Activated CD8-positive, alpha-beta memory T cell treated with anti-CD3 and anti-CD28 coated beads for 36 hours (primary cell): ENCODE data around the gene OXNAD1. TPM values are rescaled to one million over a fixed set of nuclear protein-coding genes. Genes with fewer than 3 reads are reported as not detected.

ENCODE experiments used
- CTCF ChIA-PET: fragments of 350-600 bp; sonication (Branson Sonifier 250); formaldehyde crosslinking; loops from one replicate; lab custom pipeline; 2021; ENCODE audit warnings: antibody characterized with exemption; lab: Charles Lee
- POLR2A ChIA-PET: fragments of 350-600 bp; sonication (Branson Sonifier 250); formaldehyde crosslinking; loops from one replicate; lab custom pipeline; 2021; ENCODE audit warnings: antibody characterized with exemption; lab: Charles Lee
- total RNA-seq, 2 experiments: library from RNA; stranded (reverse); gene quantifications; one replicate each; pipeline ENCODE4 v1.2.3, GENCODE V29; 2021

Gene OXNAD1
- total RNA-seq, 2 experiments from 2014 or later = 31.6 to 31.8 TPM

- ChIA-PET CTCF (interaction anchor here (1.2 to 2.6 kb wide), 2 partner anchors 64 to 194 kb away, joined by 3 to 10 read pairs; no protein-coding TSS in a partner anchor), POLR2A (no interaction called here)
Observed at GRCh38 chr3:16242177-16242576, 22.8 kb upstream of the OXNAD1 start.

GRCh38 chr3:16243706-16244490, 21.1 kb upstream of the OXNAD1 start:
- ChIA-PET POLR2A (interaction anchor here (0.6 kb wide), 1 partner anchor 641 kb away, joined by 5 read pairs; the partner anchor contains the start of gene PLCL2), CTCF (interaction anchor here (0.8 to 2.6 kb wide), 2 partner anchors 35 to 66 kb away, joined by 3 to 10 read pairs; no protein-coding TSS in a partner anchor)

- POLR2A ChIA-PET = no interaction called here
- CTCF ChIA-PET = no interaction called here
Observed at GRCh38 chr3:16245609-16246008, 19.4 kb upstream of the OXNAD1 start.

DNA sequence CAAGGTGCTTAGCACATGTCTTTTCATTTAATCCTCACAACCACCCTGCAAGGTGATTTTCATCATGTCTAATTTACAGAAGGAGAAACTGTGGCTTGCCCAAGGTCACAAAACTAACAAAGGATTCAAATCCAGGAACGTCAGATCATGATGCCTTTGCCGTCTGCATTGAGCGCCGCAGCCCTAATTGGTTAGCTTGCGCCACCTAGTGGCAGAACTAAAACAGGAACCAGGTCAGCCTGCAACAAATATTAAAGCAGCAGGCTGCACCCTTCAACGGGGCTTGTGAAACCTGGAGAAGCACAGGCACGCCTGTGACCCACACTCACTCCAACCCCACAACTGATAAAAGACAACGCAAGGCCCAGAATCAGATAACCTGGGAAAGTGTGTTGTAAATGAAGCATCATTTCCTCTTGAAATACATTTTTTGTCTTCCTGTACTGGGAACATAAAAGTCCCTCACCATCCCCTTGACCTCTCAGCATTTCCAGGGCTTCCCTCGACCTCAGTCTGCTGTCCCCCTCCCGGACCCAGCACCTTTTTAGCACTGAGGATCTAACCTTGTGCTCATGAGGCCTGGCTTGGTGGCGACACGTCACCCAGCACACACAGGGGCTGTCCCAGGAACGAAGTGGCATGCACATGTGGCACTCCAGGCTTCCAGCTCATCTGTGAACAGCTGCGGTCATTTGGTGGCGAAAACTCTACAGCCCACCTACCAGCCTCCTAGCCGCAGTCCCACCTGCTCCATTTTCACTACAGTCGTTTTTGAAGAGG, 17.5 kb upstream of the OXNAD1 start:
- ChIA-PET CTCF (interaction anchor here (1.1 to 1.5 kb wide), 2 partner anchors 35 to 198 kb away, joined by 3 to 5 read pairs; no protein-coding TSS in a partner anchor), POLR2A (interaction anchor here (0.6 kb wide), 1 partner anchor 1902 kb away, joined by 4 read pairs; no protein-coding TSS in a partner anchor)

GRCh38 chr3:16248556-16248955, 16.5 kb upstream of the OXNAD1 start:
- ChIA-PET POLR2A (interaction anchor here (0.6 kb wide), 1 partner anchor 1903 kb away, joined by 4 read pairs; no protein-coding TSS in a partner anchor), CTCF (interaction anchor here (0.7 to 1.5 kb wide), 3 partner anchors 15 to 199 kb away, joined by 3 to 5 read pairs (median 3); no protein-coding TSS in a partner anchor)

- POLR2A ChIA-PET = no interaction called here
- CTCF ChIA-PET = no interaction called here
Observed at GRCh38 chr3:16249336-16249735, 15.7 kb upstream of the OXNAD1 start.

DNA sequence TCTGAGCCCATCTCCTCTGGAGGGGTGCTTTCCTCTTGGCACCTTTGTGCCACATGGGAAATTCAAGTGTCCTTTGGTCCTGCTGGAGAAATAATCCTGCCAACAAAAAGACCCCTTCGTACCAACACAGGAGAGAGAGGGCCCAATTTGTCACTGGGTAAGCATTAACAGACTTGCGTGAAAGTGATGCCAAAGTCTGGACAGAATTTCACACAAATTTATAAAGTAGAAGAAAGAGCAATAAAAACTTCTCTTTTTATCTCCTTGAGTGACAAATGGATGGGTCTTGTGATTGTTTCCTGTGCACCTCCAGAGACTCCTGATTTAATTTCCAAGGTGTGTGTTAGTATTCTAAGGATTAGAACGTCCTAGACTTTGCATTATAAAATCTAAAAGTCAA, 15.1 kb upstream of the OXNAD1 start:
- CTCF ChIA-PET = no interaction called here
- POLR2A ChIA-PET = no interaction called here

DNA sequence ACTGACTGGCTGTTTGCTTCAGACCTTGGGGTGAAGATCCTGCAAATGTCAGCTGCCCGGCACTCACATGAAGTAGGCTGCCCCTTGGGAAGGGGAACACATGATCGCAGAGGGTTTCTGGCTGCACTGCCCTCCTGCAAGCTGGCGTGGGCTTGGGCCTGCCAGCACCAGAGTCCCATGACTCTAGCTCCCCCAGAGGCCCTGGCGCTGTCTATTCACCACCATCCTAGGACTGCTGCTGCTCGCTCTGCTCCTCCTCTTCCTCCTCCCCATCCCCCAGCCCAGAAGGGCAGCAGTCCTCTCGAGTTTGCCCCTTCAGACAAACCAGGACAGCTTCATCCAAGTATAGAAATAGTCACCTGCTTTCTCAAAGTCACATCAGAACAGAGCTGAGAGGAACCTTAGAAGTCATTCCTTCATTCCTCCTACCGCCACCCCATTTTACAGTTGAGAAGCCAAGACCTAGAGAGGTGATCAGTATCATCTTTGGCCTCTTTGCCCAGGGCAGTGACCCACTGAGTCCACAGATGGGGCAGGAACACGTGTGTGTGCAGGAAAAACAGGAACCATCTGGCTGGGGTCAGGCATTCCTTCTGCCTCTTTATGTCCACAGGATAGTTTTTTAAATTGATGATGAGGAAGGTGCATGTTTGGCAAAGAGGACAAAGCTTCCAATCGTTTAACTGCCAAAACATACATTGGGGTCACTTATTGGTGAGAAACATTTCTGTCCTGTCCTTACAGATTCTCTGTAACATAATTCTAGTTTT, 13.5 kb upstream of the OXNAD1 start:
- CTCF ChIA-PET = interaction anchor here (1.0 to 1.4 kb wide), 2 partner anchors 202 to 206 kb away, joined by 3 to 4 read pairs; no protein-coding TSS in a partner anchor
- POLR2A ChIA-PET = no interaction called here

DNA sequence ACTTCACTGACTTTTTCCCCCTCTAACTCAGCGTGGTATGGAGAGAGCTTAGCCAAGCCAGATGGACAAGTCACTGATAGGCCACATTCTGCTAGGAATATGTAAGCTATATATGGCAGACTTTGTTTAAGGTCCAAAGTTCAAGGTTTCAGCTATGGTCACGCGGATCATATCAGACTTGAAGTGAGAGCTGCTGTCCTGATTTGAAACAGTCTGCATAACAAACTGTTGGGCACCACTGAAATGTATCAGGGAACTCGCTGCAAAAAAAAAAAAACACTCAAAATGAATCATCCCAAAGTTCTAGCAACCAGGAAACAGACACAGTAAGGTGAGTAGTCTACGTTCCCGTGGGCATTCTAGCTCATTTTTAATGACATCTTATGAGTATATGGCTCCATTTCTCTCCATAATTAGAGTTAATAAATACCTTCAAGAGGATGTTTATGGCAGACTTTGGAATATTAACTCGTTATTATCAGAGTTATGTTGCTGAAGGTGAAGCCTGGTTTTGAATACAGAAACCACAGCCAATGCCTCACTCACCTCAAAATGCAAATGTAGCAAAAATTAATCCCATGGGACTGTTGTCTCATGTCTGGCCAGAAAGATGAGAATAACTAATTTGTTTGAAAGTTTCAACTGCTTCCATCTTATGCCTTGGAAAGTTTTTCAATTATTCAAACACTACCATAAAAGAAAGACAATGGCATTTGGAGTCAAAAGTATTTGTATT, 12.6 kb upstream of the OXNAD1 start:
- ChIA-PET POLR2A (no interaction called here), CTCF (interaction anchor here (1.0 to 1.4 kb wide), 2 partner anchors 203 to 207 kb away, joined by 3 to 4 read pairs; no protein-coding TSS in a partner anchor)

DNA sequence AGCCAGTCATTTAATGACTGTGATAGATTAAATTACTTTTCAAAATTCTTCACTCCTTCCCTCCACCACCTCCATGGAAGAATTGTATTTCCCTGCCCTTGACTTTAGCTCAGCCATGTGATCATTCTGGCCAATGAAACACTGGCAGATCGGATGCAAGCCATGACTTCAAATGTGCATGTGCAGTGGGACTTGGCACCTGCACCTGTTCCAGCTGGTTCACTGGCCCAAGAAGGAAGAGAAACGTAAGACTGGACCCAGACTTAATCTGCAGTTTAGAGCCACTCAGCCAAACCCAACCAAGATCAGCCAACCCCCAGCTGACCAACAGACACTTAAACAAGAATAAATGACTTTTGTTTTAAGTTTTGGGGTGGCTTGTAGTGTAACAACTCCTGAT, 12.0 kb upstream of the OXNAD1 start:
- ChIA-PET CTCF (interaction anchor here (1.6 kb wide), 1 partner anchor 15 kb away, joined by 5 read pairs; no protein-coding TSS in a partner anchor), POLR2A (no interaction called here)

DNA sequence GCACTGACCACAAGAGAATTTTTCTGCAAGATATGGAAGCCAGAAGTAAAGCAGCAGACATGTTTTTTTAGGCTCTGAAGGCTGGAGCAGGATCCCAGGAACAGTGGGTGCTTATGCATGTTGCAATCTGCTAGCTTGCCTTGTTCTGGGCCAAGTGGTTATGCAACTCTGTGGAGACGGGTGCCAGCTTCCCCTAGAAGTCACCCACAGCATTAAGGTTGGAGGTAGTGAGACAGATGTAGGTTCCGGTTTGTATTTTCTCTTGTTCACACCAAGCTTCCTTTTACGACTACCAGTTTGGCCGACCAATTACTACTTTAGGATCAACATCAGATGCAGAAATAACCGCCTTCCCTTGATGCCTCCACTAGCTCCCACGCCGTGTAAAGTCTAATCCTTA, 11.4 kb upstream of the OXNAD1 start:
- ChIA-PET POLR2A (no interaction called here), CTCF (interaction anchor here (1.6 kb wide), 1 partner anchor 14 kb away, joined by 5 read pairs; no protein-coding TSS in a partner anchor)

GRCh38 chr3:16254916-16255315, 10.1 kb upstream of the OXNAD1 start:
- ChIA-PET POLR2A (interaction anchor here (1.0 kb wide), 1 partner anchor 10 kb away, joined by 3 read pairs; the partner anchor contains the start of genes DPH3 and OXNAD1), CTCF (interaction anchor here (1.3 to 1.6 kb wide), 2 partner anchors 13 to 31 kb away, joined by 3 to 5 read pairs; no protein-coding TSS in a partner anchor)

- POLR2A ChIA-PET = interaction anchor here (1.0 kb wide), 1 partner anchor 10 kb away, joined by 3 read pairs; the partner anchor contains the start of genes DPH3 and OXNAD1
- CTCF ChIA-PET = interaction anchor here (1.3 kb wide), 1 partner anchor 31 kb away, joined by 3 read pairs; no protein-coding TSS in a partner anchor
Observed at GRCh38 chr3:16255326-16255725, 9.7 kb upstream of the OXNAD1 start.

GRCh38 chr3:16255726-16256125, 9.3 kb upstream of the OXNAD1 start:
- ChIA-PET POLR2A (no interaction called here), CTCF (no interaction called here)

DNA sequence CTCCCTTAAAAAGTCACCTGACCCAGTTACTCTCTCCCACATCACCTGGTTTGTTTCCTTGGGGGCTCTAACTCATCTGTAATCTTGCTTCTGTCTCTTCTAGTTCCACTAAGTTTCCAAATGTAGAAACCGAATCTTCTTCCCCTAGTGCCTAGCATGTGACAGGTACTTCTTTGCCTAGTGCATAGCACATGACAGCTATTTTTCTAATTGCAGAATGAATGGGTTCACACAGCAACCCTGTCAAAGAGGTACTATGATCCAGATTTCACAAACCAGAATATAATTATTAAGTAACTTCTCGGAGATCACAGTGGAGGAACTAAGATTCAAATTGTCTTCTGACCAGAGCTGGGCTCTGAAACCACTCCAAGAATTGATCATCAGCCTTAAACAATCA, 7.7 kb upstream of the OXNAD1 start:
- ChIA-PET POLR2A (no interaction called here), CTCF (no interaction called here)

- POLR2A ChIA-PET = no interaction called here
Observed at GRCh38 chr3:16258177-16258576, 6.8 kb upstream of the OXNAD1 start.

GRCh38 chr3:16258866-16259265, 6.1 kb upstream of the OXNAD1 start:
- ChIA-PET POLR2A (no interaction called here), CTCF (no interaction called here)

More at GRCh38 chr3:16258177-16258576, 6.8 kb upstream of the OXNAD1 start:
- CTCF ChIA-PET = interaction anchor here (0.8 kb wide), 1 partner anchor 9 kb away, joined by 3 read pairs; no protein-coding TSS in a partner anchor

GRCh38 chr3:16260046-16260445, 5.0 kb upstream of the OXNAD1 start:
- ChIA-PET CTCF (no interaction called here), POLR2A (no interaction called here)
